HG02970 (cell line): Measurements from ENCODE around the gene NHSL1.

Experiments
- ATAC-seq: cut with Tn5 transposase; IDR thresholded peaks from one replicate; pipeline ENCODE4 v1.9.1; 2021; ENCODE audit warnings: mild to moderate bottlenecking, moderate library complexity, moderate number of reproducible peaks; ENCODE audit not compliant: unreplicated experiment, low FRiP score

NHSL1 gene

GRCh38 chr6:138500045-138500665, 861 bp upstream of the NHSL1 start:
- ATAC-seq: no peak

GRCh38 chr6:138498629-138499302, 528 bp downstream of the NHSL1 start:
- no peak for ATAC-seq

- no peak for ATAC-seq
Observed at GRCh38 chr6:138497286-138497685, 2.0 kb downstream of the NHSL1 start.

GRCh38 chr6:138494312-138494711, 5.0 kb downstream of the NHSL1 start:
- no peak for ATAC-seq

- no peak for ATAC-seq
Observed at GRCh38 chr6:138493413-138493812, 5.9 kb downstream of the NHSL1 start.

GRCh38 chr6:138492871-138493270, 6.4 kb downstream of the NHSL1 start:
- ATAC-seq: no peak

- no peak for ATAC-seq
Observed at GRCh38 chr6:138492113-138492512, 7.2 kb downstream of the NHSL1 start.

- no peak for ATAC-seq
Observed at GRCh38 chr6:138491017-138491416, 8.3 kb downstream of the NHSL1 start.

GRCh38 chr6:138489846-138490245, 9.4 kb downstream of the NHSL1 start:
- no peak for ATAC-seq

GRCh38 chr6:138487102-138487604, 12.1 kb downstream of the NHSL1 start:
- no peak for ATAC-seq

- no peak for ATAC-seq
Observed at GRCh38 chr6:138486249-138487101, 12.8 kb downstream of the NHSL1 start.

- ATAC-seq: no peak
Observed at GRCh38 chr6:138485586-138486248, 13.6 kb downstream of the NHSL1 start.

GRCh38 chr6:138485005-138485545, 14.2 kb downstream of the NHSL1 start:
- no peak for ATAC-seq

GRCh38 chr6:138484018-138484731, 15.1 kb downstream of the NHSL1 start:
- no peak for ATAC-seq

- ATAC-seq: no peak
Observed at GRCh38 chr6:138482816-138483215, 16.5 kb downstream of the NHSL1 start.

- ATAC-seq: no peak
Observed at GRCh38 chr6:138480279-138480949, 18.9 kb downstream of the NHSL1 start.

- ATAC-seq: no peak
Observed at GRCh38 chr6:138477913-138478539, 21.3 kb downstream of the NHSL1 start.

GRCh38 chr6:138476116-138476515, 23.2 kb downstream of the NHSL1 start:
- no peak for ATAC-seq

- ATAC-seq: no peak
Observed at GRCh38 chr6:138473144-138473543, 26.1 kb downstream of the NHSL1 start.
